Neural crest cell (in vitro differentiated cells): Measurements from ENCODE around the gene LRRC75A. TPM values are rescaled to one million over a fixed set of nuclear protein-coding genes. Genes with fewer than 3 reads are reported as not detected.
A peak's percentile ranks its signal among the peaks of the same experiment; 100 is the strongest.

Experiments
- DNase-seq: peaks from one replicate; pipeline ENCODE4 v3.0.0; 2021; ENCODE audit warnings: low read depth, mixed read lengths, low spot score
- H3K27ac Mint-ChIP-seq: one replicate; pipeline ENCODE4 v1.8.0; 2021; ENCODE audit warnings: mild to moderate bottlenecking, mixed read lengths; ENCODE audit not compliant: unreplicated experiment
- H3K27me3 Mint-ChIP-seq: 2 replicates; pipeline ENCODE4 v1.8.0; 2021; ENCODE audit warnings: low read depth, mild to moderate bottlenecking, mixed read lengths
- H3K36me3 Mint-ChIP-seq: 2 replicates; pipeline ENCODE4 v1.8.0; 2021; ENCODE audit warnings: low read depth, mild to moderate bottlenecking, mixed read lengths
- H3K4me1 Mint-ChIP-seq: 2 replicates; pipeline ENCODE4 v1.8.0; 2021; ENCODE audit warnings: mixed read lengths
- H3K4me3 Mint-ChIP-seq: one replicate; pipeline ENCODE4 v1.8.0; 2021; ENCODE audit warnings: mild to moderate bottlenecking, mixed read lengths
- H3K9me3 Mint-ChIP-seq: 2 replicates; pipeline ENCODE4 v1.8.0; 2021; ENCODE audit warnings: mixed read lengths
- total RNA-seq: library from RNA; stranded (reverse); gene quantifications from 2 replicates; pipeline ENCODE4 v1.2.1, GENCODE V29; 2021
- TF ChIP-seq, protein P1 (sequence below): fragments of 200-600 bp; sonication (generic); conservative IDR thresholded peaks from 2 replicates; pipeline ENCODE4 v1.5.0; 2021; ENCODE audit warnings: antibody characterized with exemption, mild to moderate bottlenecking

LRRC75A gene
- total RNA-seq, 1 donor from 2014 or later: 5.6 TPM

DNA sequence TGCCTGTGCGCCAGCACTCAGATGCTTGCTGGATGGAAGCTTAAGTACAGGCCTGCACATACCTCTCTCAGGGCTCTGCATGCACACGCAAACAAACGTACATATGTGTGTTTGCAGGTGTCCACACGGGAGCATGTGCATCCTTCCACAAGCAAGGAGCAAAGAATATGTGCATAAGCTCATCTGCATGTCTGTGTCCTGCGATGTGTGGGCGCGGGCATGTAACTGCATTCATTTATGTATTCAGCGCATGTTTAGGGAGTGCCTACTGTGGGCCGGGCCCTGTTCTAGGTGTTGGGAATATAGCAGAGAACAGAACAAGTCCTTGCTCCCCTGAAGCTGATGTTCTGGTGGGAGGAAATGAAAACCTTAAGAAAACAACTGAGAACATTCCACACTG is 62.9 kb downstream of the LRRC75A start:
- no peak overlapping the region for H3K27ac Mint-ChIP-seq
- H3K36me3 Mint-ChIP-seq: no peaks in the 10 kb centered on the region
- H3K9me3 Mint-ChIP-seq: no peaks in the 10 kb centered on the region
- no peaks in the 10 kb centered on the region for H3K27me3 Mint-ChIP-seq
- no peak for DNase-seq
- no peak overlapping the region for H3K4me3 Mint-ChIP-seq
- TF ChIP-seq, protein P1, sequence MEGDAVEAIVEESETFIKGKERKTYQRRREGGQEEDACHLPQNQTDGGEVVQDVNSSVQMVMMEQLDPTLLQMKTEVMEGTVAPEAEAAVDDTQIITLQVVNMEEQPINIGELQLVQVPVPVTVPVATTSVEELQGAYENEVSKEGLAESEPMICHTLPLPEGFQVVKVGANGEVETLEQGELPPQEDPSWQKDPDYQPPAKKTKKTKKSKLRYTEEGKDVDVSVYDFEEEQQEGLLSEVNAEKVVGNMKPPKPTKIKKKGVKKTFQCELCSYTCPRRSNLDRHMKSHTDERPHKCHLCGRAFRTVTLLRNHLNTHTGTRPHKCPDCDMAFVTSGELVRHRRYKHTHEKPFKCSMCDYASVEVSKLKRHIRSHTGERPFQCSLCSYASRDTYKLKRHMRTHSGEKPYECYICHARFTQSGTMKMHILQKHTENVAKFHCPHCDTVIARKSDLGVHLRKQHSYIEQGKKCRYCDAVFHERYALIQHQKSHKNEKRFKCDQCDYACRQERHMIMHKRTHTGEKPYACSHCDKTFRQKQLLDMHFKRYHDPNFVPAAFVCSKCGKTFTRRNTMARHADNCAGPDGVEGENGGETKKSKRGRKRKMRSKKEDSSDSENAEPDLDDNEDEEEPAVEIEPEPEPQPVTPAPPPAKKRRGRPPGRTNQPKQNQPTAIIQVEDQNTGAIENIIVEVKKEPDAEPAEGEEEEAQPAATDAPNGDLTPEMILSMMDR: no peak
- H3K4me1 Mint-ChIP-seq: peaks cover 3% of the 10 kb centered on the region

DNA sequence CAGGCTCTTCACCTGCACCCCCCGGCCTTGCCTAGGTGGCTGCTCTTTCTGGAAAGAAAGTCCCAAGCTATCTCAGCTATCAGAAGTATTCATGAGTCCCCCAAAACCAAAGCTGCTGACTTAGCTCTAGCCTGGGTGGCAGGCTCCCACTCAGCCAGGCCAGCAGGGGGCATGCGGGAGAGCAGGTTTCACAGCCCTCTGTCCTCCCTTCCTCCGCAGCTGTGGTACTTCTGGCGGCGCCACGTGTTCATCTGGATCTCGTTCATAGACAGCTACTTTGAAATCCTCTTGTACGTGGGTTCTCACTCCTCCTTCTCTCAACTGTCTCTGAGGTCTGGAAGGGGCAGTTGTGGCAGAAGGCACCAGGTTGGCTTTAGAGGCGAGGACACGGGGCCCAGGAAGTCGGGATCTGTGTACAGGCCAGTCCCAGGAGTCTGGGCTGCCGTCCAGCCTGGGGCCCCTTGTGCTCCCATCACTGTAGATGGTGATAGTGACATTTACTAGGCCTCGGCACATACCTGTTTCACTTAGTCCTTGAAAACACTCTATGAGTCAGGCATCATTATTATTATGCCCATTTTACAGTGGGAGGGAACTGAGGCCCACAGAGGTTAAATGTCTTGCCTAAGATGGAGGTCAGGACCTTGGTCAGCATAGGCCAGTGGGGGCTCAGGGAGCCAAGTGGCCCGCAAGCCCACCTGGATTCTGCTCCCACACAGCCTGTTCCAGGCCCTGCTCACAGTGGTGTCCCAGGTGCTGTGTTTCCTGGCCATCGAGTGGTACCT is 63.7 kb downstream of the LRRC75A start:
- Mint-ChIP-seq H3K27ac (no peak overlapping the region), H3K9me3 (no peaks in the 10 kb centered on the region), H3K36me3 (no peaks in the 10 kb centered on the region), H3K4me1 (peaks cover 3% of the 10 kb centered on the region), H3K4me3 (no peak overlapping the region), H3K27me3 (no peaks in the 10 kb centered on the region)
- TF ChIP-seq, protein P1: peak; percentile 69
- peak; percentile 62 for DNase-seq

DNA sequence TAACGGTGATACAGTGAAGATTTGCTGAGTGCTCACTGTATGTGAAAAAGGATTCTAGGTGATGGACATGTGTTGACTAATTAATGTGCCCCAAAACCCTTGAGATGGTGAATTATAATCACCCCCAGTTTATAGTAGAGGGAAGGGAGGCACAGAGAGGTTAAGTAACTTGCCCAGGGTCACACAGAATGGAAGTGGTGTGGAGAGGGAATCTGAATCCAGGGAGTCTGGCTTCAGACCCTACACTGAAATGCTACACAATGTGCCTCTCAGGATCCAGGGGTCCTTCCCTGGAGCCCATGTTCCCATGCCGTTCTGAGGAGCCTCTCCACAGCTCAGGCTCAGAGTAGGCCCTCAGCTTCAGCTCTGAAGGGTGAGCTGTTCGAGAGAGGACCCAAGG is 65.0 kb downstream of the LRRC75A start:
- TF ChIP-seq, protein P1: no peak
- Mint-ChIP-seq H3K36me3 (no peaks in the 10 kb centered on the region), H3K4me3 (no peak overlapping the region), H3K4me1 (peaks cover 3% of the 10 kb centered on the region), H3K27ac (no peak overlapping the region), H3K27me3 (no peaks in the 10 kb centered on the region), H3K9me3 (no peaks in the 10 kb centered on the region)
- DNase-seq: no peak

- H3K27me3 Mint-ChIP-seq: no peaks in the 10 kb centered on the region
- TF ChIP-seq, protein P1: no peak
- no peak overlapping the region for H3K27ac Mint-ChIP-seq
- H3K4me1 Mint-ChIP-seq: peaks cover 3% of the 10 kb centered on the region
- H3K36me3 Mint-ChIP-seq: no peaks in the 10 kb centered on the region
- no peaks in the 10 kb centered on the region for H3K9me3 Mint-ChIP-seq
- no peak for DNase-seq
- no peak overlapping the region for H3K4me3 Mint-ChIP-seq
Measured at GRCh38 chr17:16425698-16426659, 66.0 kb downstream of the LRRC75A start.

GRCh38 chr17:16425202-16425601 is 66.8 kb downstream of the LRRC75A start:
- H3K9me3 Mint-ChIP-seq: no peaks in the 10 kb centered on the region
- H3K4me1 Mint-ChIP-seq: peaks cover 3% of the 10 kb centered on the region
- no peaks in the 10 kb centered on the region for H3K36me3 Mint-ChIP-seq
- no peak overlapping the region for H3K27ac Mint-ChIP-seq
- H3K4me3 Mint-ChIP-seq: no peak overlapping the region
- no peaks in the 10 kb centered on the region for H3K27me3 Mint-ChIP-seq
- no peak for DNase-seq
- TF ChIP-seq, protein P1: no peak
